ENCODE results near the gene TH.

The TH gene

DNA sequence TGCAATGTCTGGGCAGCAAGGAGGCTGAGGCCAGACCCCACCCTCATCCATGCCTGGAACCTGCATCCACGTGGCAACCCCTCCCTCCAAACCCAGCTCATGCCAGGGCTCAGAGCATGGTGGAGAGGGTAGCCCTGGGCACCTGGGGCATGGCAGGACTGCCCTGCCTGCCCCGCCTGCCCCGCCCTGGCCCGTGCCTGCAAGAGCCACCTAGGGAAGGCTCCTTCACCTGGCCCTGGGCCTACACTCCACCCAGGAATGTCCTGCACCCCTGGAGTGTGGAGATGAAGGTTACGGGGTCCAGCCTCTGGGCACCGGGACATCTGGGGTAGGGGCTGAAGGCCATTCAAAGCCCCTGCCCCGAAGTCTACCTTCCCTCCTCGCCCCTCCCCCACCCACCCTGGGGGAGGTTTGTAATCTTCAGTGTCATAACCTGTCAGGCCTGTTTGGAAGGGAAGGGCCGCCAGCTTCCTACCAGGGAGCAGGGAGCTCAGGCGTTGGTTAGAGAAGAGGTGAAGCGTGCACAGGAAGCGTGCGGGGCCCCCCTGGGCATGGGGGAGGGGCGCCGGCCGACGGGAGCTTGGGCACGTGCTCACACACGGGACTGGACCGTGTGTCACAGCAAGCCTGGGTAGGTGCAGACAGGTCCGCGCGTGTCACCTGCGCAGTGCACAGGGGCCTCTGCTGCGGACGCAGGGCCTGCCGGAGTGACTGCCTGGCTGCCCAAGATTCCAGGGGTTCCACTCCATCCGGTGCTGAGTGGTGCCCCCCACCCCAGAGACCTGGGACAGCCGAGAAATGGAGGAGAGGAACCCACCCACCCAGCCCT lies 30.7 kb upstream of the TH start:
- Histone ChIP-seq H3K9ac (ENCODE audit: low read length) (no peak overlapping the region), H3K9me3 (replicated peaks; ENCODE audit: insufficient read depth, low read length) (no peaks in the 10 kb centered on the region), H3K4me2 (ENCODE audit: low read depth, low read length) (no peak overlapping the region), H4K20me1 (ENCODE audit: insufficient read depth, low read length) (no peaks in the 10 kb centered on the region), H2AFZ (ENCODE audit: low read length) (no peak overlapping the region), H3F3A (ENCODE audit: insufficient read depth, low read length) (no peaks in the 10 kb centered on the region), H3K36me3 (replicated peaks; ENCODE audit: insufficient read depth, low read length) (no peaks in the 10 kb centered on the region), H3K4me1 (ENCODE audit: low read length) (no peaks in the 10 kb centered on the region), H3K27me3 (replicated peaks; ENCODE audit: insufficient read depth, low read length) (peaks cover 84% of the 10 kb centered on the region), H3K4me3 (ENCODE audit: low read length) (no peak overlapping the region), H3K27ac (ENCODE audit: low read length) (no peak overlapping the region), H3K9me2 (replicated peaks; ENCODE audit: insufficient read depth, low read length) (no peaks in the 10 kb centered on the region), H3K79me2 (ENCODE audit: low read length) (no peaks in the 10 kb centered on the region)
- no peak for DNase-seq
- TF ChIP-seq EZH2 (optimal IDR thresholded peaks at IDR 0.05; ENCODE audit: low read depth, low read length) (no peak), EZH2phosphoT487 (IDR thresholded peaks at IDR 0.05; ENCODE audit: low read length) (no peak)
- TF ChIP-seq, protein P1, sequence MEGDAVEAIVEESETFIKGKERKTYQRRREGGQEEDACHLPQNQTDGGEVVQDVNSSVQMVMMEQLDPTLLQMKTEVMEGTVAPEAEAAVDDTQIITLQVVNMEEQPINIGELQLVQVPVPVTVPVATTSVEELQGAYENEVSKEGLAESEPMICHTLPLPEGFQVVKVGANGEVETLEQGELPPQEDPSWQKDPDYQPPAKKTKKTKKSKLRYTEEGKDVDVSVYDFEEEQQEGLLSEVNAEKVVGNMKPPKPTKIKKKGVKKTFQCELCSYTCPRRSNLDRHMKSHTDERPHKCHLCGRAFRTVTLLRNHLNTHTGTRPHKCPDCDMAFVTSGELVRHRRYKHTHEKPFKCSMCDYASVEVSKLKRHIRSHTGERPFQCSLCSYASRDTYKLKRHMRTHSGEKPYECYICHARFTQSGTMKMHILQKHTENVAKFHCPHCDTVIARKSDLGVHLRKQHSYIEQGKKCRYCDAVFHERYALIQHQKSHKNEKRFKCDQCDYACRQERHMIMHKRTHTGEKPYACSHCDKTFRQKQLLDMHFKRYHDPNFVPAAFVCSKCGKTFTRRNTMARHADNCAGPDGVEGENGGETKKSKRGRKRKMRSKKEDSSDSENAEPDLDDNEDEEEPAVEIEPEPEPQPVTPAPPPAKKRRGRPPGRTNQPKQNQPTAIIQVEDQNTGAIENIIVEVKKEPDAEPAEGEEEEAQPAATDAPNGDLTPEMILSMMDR (IDR thresholded peaks at IDR 0.05; ENCODE audit: low read length) = no peak

DNA sequence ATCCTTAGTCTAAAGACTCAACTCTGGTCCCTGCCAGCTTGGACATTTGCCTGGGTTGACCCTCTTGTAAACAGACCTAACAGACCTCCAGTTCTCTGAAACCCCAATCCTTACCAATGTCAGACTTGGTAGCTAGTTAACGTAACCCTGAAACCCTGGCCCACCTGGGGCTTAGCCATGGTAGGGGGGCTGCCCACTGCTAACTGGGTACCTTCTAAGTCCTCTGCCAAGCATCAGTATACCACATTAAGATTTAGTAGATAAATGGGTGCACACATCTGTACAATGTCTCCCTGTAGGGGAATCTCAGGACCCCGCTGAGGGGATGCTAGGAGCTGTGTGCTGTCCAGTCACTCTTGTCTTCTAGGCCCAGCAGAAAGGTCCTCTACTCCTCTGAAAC lies 29.9 kb upstream of the TH start:
- no peaks in the 10 kb centered on the region for H4K20me1 ChIP-seq (ENCODE audit: insufficient read depth, low read length)
- no peak for DNase-seq
- no peak overlapping the region for H3K27ac ChIP-seq (ENCODE audit: low read length)
- no peaks in the 10 kb centered on the region for H3F3A ChIP-seq (ENCODE audit: insufficient read depth, low read length)
- H3K9ac ChIP-seq (ENCODE audit: low read length) = no peak overlapping the region
- H3K36me3 ChIP-seq (replicated peaks; ENCODE audit: insufficient read depth, low read length) = no peaks in the 10 kb centered on the region
- H3K79me2 ChIP-seq (ENCODE audit: low read length) = no peaks in the 10 kb centered on the region
- no peak overlapping the region for H3K4me2 ChIP-seq (ENCODE audit: low read depth, low read length)
- no peaks in the 10 kb centered on the region for H3K9me3 ChIP-seq (replicated peaks; ENCODE audit: insufficient read depth, low read length)
- H3K27me3 ChIP-seq (replicated peaks; ENCODE audit: insufficient read depth, low read length) = peaks cover 83% of the 10 kb centered on the region
- no peak for TF ChIP-seq EZH2phosphoT487 (IDR thresholded peaks at IDR 0.05; ENCODE audit: low read length)
- TF ChIP-seq EZH2 (optimal IDR thresholded peaks at IDR 0.05; ENCODE audit: low read depth, low read length) = no peak
- TF ChIP-seq, protein P1 (IDR thresholded peaks at IDR 0.05; ENCODE audit: low read length) = no peak
- H2AFZ ChIP-seq (ENCODE audit: low read length) = no peak overlapping the region
- H3K4me1 ChIP-seq (ENCODE audit: low read length) = no peaks in the 10 kb centered on the region
- no peaks in the 10 kb centered on the region for H3K9me2 ChIP-seq (replicated peaks; ENCODE audit: insufficient read depth, low read length)
- no peak overlapping the region for H3K4me3 ChIP-seq (ENCODE audit: low read length)

DNA sequence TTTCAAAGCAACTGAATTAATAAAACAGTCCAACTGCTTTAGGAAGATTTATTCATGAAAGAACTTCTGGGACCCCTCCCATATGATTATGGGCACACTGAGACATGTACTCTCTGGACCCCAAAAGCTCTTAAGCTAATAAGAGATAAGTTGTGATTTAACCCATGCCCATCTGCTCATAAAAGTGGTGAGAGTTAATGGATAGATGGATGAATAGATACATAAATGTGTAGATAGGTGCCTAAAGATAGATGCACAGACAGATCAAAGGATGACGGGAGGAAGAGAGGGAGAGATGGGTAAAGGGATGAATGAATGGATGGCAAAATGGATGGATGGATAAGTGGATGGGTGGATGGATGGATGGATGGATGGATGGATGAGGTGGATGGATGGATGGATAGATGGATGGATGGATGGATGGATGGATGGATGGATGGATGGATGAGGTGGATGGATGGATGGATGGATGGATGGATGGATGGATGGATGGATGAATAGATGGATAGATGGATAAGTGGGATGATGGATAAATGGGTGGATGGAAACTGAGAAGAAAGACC lies 29.4 kb upstream of the TH start:
- no peaks in the 10 kb centered on the region for H3K79me2 ChIP-seq (ENCODE audit: low read length)
- no peaks in the 10 kb centered on the region for H4K20me1 ChIP-seq (ENCODE audit: insufficient read depth, low read length)

More for the DNA sequence above, 29.4 kb upstream of the TH start:
- H3F3A ChIP-seq (ENCODE audit: insufficient read depth, low read length) = no peaks in the 10 kb centered on the region
- no peaks in the 10 kb centered on the region for H3K9me2 ChIP-seq (replicated peaks; ENCODE audit: insufficient read depth, low read length)
- no peak overlapping the region for H2AFZ ChIP-seq (ENCODE audit: low read length)
- H3K27ac ChIP-seq (ENCODE audit: low read length) = no peak overlapping the region
- H3K4me3 ChIP-seq (ENCODE audit: low read length) = no peak overlapping the region
- DNase-seq = no peak
- H3K9me3 ChIP-seq (replicated peaks; ENCODE audit: insufficient read depth, low read length) = no peaks in the 10 kb centered on the region
- H3K9ac ChIP-seq (ENCODE audit: low read length) = no peak overlapping the region
- peaks cover 83% of the 10 kb centered on the region for H3K27me3 ChIP-seq (replicated peaks; ENCODE audit: insufficient read depth, low read length)
- H3K36me3 ChIP-seq (replicated peaks; ENCODE audit: insufficient read depth, low read length) = no peaks in the 10 kb centered on the region
- TF ChIP-seq EZH2phosphoT487 (IDR thresholded peaks at IDR 0.05; ENCODE audit: low read length) (no peak), EZH2 (optimal IDR thresholded peaks at IDR 0.05; ENCODE audit: low read depth, low read length) (no peak)
- TF ChIP-seq, protein P1 (IDR thresholded peaks at IDR 0.05; ENCODE audit: low read length) = no peak
- no peaks in the 10 kb centered on the region for H3K4me1 ChIP-seq (ENCODE audit: low read length)
- H3K4me2 ChIP-seq (ENCODE audit: low read depth, low read length) = no peak overlapping the region

All from MM.1S (cell line).